Body of pancreas (tissue), 4 donors: Measurements from ENCODE around the gene PDE4D.

ENCODE experiments used
- POLR2A ChIP-seq, 3 donors: fragments of 450-650 bp; IDR thresholded peaks; one replicate each; pipeline ENCODE4 v1.6.1; 2016; ENCODE audit warnings: antibody characterized with exemption in 3 of 3, mild to moderate bottlenecking in 2 of 3
- TF ChIP-seq, protein P1 (sequence below), 7 experiments: fragments of 450-650 bp in 4 of 7; fragments of 200-600 bp in 3 of 7; sonication (generic) in 3 of 7; IDR thresholded peaks; one replicate each; pipeline ENCODE4 v1.5.1; 2016 to 2019; ENCODE audit warnings: antibody characterized with exemption in 7 of 7

DNA sequence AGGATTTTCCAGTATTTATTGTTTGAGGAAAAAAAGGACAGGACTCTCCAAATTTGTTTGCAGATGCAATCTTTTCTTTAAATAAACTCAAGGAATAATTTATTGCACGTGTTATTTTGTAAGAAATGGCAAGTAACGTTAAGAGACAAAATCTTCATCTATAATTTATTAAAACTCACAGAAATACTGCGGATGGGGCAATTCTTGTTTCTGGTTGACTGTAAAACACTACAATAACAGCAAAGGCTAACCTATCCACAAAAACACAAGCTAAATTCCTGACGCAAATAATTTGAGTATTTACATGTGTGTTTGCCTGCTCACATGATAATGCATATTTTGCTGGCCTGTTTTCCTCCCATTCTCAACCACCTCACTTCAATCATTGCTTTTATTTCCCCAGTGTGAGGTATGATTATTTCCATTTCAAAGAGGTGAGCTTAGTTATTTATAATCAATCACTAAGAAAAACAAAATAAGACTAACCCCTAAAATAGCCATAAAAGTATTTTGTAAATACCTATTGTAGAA lies 619.4 kb downstream of the PDE4D start:
- TF ChIP-seq, protein P1, sequence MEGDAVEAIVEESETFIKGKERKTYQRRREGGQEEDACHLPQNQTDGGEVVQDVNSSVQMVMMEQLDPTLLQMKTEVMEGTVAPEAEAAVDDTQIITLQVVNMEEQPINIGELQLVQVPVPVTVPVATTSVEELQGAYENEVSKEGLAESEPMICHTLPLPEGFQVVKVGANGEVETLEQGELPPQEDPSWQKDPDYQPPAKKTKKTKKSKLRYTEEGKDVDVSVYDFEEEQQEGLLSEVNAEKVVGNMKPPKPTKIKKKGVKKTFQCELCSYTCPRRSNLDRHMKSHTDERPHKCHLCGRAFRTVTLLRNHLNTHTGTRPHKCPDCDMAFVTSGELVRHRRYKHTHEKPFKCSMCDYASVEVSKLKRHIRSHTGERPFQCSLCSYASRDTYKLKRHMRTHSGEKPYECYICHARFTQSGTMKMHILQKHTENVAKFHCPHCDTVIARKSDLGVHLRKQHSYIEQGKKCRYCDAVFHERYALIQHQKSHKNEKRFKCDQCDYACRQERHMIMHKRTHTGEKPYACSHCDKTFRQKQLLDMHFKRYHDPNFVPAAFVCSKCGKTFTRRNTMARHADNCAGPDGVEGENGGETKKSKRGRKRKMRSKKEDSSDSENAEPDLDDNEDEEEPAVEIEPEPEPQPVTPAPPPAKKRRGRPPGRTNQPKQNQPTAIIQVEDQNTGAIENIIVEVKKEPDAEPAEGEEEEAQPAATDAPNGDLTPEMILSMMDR (IDR thresholded peaks at IDR 0.05) = no peak
- no peak for TF ChIP-seq POLR2A (IDR thresholded peaks at IDR 0.05)
